SKM-1 treated with dmso at 0.1 percent for 144 hours (cell line): Measurements from ENCODE around the gene RNU7-1.

Source experiments
- DNase-seq: peaks from one replicate; lab custom pipeline; 2025; ENCODE audit not compliant: unreplicated experiment; lab: John Stamatoyannopoulos, UW

Gene RNU7-1

DNA sequence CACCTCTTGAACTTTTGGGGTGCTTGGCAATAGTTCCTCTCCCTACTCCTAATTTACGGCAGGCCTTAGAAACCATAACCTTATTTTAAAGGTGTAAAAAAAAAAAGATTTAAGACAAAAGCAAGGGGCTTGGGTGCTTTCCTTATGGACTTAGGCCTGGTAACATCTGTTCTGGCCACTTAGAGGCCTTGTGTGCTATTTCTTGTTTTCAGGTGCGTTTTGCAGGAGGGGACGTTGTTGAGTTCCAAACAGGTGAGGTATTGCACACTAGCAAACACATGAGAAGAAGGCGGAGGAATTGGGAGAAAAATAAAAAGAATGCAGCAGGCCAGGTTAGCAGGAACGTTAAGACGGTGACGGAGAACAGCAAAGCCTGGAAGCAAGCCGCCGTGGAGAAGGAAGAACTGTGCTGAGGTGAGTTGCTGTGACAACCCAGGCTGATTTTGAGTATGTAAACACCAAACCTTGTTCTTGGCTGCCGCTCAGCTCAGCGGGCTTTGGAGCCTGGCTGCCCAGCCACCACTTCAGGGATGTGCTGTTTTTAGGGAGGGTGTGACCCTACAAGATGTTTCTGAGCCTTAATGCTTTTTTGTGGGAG lies 44.4 kb downstream of the RNU7-1 start:
- no peak for DNase-seq
